Activated naive CD4-positive, alpha-beta T cell treated with Interleukin-2 at 50 U/mL for 16 hours (primary cell): Measurements from ENCODE around the gene RHOT2.

Experiments used
- DNase-seq: peaks from one replicate; pipeline ENCODE4 v3.0.0-alpha.2; 2020

The RHOT2 gene

GRCh38 chr16:671353-672131, 3.6 kb downstream of the RHOT2 start:
- no peak for DNase-seq

- no peak for DNase-seq
Observed at GRCh38 chr16:672371-672770, 4.4 kb downstream of the RHOT2 start.

GRCh38 chr16:672851-673250, 4.9 kb downstream of the RHOT2 start:
- DNase-seq, result no peak

DNA sequence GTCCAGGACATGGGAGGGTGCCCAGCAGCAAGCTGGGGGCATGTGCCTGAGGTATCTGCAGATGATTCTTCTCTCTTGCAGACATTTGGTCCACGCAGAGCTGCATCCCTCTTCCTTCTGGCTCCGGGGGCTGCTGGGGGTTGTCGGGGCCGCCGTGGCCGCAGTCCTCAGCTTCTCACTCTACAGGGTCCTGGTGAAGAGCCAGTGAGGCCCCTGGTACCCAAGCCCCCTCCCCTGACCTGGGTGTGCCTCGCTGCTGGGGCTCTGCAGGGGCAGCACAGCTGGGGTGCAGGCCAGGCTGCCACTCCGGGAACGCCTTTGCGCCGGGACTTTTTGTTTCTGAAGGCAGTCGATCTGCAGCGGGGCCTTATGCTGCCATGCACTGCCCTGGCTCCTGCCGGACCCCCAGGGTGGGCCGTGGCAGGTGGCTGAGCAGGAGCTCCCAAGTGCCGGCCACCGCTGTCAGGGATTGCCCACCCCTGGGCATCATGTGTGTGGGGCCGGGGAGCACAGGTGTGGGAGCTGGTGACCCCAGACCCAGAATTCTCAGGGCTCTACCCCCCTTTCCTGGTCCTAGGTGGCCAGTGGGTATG, 5.6 kb downstream of the RHOT2 start:
- no peak for DNase-seq

GRCh38 chr16:674214-674881, 6.4 kb downstream of the RHOT2 start:
- no peak for DNase-seq

DNA sequence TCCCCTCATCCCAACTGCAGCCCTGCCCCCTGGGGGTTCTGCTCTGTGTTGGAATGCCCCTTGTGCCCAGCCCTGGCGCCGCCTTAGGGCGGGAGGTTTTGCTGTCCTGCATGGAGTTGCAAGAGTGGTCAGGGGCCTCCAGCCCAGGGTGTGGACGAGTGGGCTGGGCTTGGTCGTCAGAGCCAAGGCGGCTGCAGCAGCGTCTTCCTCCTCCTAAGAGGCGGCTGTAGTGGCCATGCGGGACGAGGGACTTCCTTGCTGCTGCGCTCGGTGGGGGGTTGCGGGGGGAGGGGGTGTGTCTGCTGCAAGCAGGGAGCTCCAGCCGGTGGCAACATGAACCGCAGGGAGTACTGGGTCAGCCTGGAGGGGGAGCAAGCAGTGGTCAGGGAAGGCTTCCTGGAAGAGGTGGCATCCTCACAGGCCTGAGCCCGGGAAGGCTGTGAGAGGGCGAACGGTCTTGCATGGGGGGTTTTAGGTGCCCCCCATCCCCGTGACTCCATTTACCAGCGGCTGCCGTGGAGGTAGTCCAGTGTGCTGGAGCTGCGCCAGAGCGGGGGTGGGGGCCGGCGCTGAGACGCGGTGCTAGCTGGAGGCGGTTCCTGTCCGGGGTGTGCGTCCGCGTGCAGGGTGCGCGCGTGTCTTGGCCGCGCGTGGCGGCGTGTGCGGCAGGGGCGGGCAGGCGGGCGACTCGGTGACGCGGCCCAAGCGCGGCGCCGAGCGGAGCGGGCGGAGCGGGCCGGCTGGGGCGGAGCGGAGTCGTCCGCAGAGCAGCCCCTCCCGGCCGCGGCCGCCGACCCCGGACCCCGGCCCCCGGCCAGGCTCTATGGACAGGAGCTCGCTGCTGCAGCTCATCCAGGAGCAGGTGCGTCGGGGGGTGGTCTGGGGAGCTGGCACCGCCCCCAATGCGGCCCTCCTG, 7.3 kb downstream of the RHOT2 start, which contains the start of gene RHBDL1:
Gene RHBDL1, plus strand, starts transcription at position 704 of the 916 bp plus-strand sequence. Its CDS starts 120 bp downstream, at position 824.
- DNase-seq, result peak; percentile 25

- DNase-seq, result no peak
Observed at GRCh38 chr16:675884-676564, 8.1 kb downstream of the RHOT2 start.

DNA sequence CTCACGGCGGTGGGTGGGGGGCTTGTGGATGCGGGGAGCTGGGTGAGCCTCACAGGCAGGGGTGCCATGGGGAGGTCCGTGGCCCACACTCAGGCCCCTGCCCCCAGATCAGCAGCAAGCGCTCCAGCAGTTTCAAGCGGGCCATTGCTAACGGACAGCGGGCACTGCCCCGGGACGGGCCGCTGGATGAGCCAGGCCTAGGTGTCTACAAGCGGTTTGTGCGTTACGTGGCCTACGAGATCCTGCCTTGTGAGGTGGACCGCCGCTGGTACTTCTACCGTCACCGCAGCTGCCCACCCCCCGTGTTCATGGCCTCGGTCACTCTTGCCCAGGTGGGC, 8.6 kb downstream of the RHOT2 start:
- no peak for DNase-seq

- peak; percentile 28 for DNase-seq
Observed at GRCh38 chr16:676913-677312, 9.0 kb downstream of the RHOT2 start.

DNA sequence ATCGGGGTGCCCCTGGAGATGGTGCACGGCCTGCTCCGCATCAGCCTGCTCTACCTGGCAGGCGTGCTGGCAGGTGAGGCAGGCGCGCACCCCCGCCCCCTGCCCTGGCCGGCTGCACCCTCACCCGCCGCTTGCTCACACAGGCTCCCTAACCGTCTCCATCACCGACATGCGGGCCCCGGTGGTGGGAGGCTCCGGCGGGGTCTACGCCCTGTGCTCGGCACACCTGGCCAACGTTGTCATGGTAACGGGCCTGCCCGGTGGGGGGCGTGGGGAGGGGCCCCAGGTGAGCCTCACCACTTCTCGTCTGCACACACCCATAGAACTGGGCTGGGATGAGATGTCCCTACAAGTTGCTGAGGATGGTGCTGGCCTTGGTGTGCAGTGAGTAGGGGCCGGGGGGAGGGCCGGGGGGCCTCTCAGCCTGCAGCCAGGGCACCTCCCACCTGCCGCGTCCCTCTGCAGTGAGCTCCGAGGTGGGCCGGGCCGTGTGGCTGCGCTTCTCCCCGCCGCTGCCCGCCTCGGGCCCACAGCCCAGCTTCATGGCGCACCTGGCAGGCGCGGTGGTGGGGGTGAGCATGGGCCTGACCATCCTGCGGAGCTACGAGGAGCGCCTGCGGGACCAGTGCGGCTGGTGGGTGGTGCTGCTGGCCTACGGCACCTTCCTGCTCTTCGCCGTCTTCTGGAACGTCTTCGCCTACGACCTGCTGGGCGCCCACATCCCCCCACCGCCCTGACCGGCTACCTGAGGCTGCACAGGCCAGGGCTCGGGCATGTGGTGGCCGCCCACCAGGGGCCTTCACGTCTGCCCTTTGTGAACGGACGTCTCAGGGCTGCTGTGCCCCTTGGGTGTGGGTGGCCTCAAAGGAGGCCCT, 9.6 kb downstream of the RHOT2 start:
- no peak for DNase-seq

- DNase-seq, result no peak
Observed at GRCh38 chr16:678209-678857, 10.4 kb downstream of the RHOT2 start.

GRCh38 chr16:678858-679813, 11.2 kb downstream of the RHOT2 start:
- peak; percentile 53 for DNase-seq

DNA sequence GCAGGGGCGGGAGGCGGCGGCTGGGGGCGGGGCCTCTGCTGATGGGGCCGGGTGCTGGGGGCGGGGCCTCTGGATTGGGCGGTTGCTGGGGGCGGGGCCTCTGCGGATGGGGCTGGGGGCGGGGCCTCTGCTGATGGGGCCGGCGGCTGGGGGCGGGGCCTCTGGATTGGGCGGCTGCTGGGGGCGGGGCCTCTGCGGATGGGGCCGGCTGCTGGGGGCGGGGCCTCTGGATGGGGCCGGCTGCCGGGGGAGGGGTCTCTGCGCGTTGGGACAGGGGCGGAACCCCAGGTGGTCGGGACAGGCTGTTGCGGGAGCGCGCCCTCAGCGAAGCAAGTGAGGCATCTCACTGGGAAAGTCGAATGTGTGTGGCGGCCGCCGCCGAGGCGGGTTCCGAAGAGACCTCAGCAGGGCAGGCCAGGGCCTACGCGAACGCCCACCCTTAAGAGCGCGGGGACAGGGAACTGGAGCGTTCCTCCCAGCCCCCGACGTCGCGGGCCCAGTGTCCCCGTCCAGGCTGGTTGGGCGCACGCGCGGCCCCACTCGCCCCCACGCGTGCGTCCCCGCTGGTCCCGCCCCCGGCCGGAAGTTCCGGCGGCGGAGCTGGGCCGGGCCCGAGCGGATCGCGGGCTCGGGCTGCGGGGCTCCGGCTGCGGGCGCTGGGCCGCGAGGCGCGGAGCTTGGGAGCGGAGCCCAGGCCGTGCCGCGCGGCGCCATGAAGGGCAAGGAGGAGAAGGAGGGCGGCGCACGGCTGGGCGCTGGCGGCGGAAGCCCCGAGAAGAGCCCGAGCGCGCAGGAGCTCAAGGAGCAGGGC, 12.1 kb downstream of the RHOT2 start, which contains the start of gene STUB1:
Gene STUB1, plus strand, starts transcription at position 597 of the 811 bp plus-strand sequence. Its CDS starts 116 bp downstream, at position 713.
- peak; percentile 88 for DNase-seq

- DNase-seq, result no peak
Observed at GRCh38 chr16:680625-680945, 12.7 kb downstream of the RHOT2 start.

- no peak for DNase-seq
Observed at GRCh38 chr16:680967-681745, 13.2 kb downstream of the RHOT2 start.

GRCh38 chr16:681746-682427, 14.0 kb downstream of the RHOT2 start:
- DNase-seq, result no peak
